Trophoblast cell (in vitro differentiated cells and primary cell): ENCODE measurements around the gene ASH1L.

Experiments
- DNase-seq, 2 donors: peaks; one replicate each; pipeline ENCODE4 v3.0.0-alpha.2; 2016
- H2AFZ ChIP-seq: 2 replicates; pipeline ENCODE4 v1.6.1; 2013; ENCODE audit warnings: low read length, moderate library complexity, mild to moderate bottlenecking; ENCODE audit not compliant: insufficient read depth, poor library complexity
- H2AK5ac ChIP-seq: 2 replicates; pipeline ENCODE4 v1.6.1; 2013; ENCODE audit warnings: mild to moderate bottlenecking, low read length
- H2BK120ac ChIP-seq: 2 replicates; pipeline ENCODE4 v1.6.1; 2013; ENCODE audit warnings: low read length, mild to moderate bottlenecking, moderate library complexity; ENCODE audit not compliant: insufficient read depth, poor library complexity
- H2BK12ac ChIP-seq: 2 replicates; pipeline ENCODE4 v1.6.1; 2013; ENCODE audit warnings: mild to moderate bottlenecking, low read length, moderate library complexity
- H2BK5ac ChIP-seq: 2 replicates; pipeline ENCODE4 v1.6.1; 2013; ENCODE audit warnings: low read length, low read depth, moderate library complexity, mild to moderate bottlenecking; ENCODE audit not compliant: poor library complexity
- H3K14ac ChIP-seq: 2 replicates; pipeline ENCODE4 v1.6.1; 2013; ENCODE audit warnings: mild to moderate bottlenecking, low read length
- H3K18ac ChIP-seq: 2 replicates; pipeline ENCODE4 v1.6.1; 2013; ENCODE audit warnings: mild to moderate bottlenecking, low read length
- H3K23ac ChIP-seq: 2 replicates; pipeline ENCODE4 v1.6.1; 2013; ENCODE audit warnings: low read length
- H3K27ac ChIP-seq: 2 replicates; pipeline ENCODE4 v1.5.1; 2013; ENCODE audit warnings: low read depth, mild to moderate bottlenecking, inconsistent platforms, low read length, moderate library complexity
- H3K27me3 ChIP-seq: 2 replicates; pipeline ENCODE4 v1.6.1; 2013; ENCODE audit warnings: inconsistent platforms, mild to moderate bottlenecking, low read length, moderate library complexity; ENCODE audit not compliant: insufficient read depth
- H3K36me3 ChIP-seq, 2 experiments: 1 replicate in 1 of 2; 2 replicates in 1 of 2; pipeline ENCODE4 v1.6.1; 2013; ENCODE audit warnings: low read length in 2 of 2, mild to moderate bottlenecking in 2 of 2, moderate library complexity in 1 of 2; ENCODE audit not compliant: insufficient read depth in 2 of 2, control insufficient read depth in 1 of 2
- H3K4ac ChIP-seq: 2 replicates; pipeline ENCODE4 v1.6.1; 2013; ENCODE audit warnings: low read depth, mild to moderate bottlenecking, low read length, moderate library complexity
- H3K4me1 ChIP-seq, 2 experiments: 1 replicate in 1 of 2; 2 replicates in 1 of 2; pipeline ENCODE4 v1.6.1; 2013; ENCODE audit warnings: low read length in 2 of 2, mild to moderate bottlenecking in 2 of 2, moderate library complexity in 1 of 2; ENCODE audit not compliant: insufficient read depth in 2 of 2, control insufficient read depth in 1 of 2
- H3K4me2 ChIP-seq: 2 replicates; pipeline ENCODE4 v1.6.1; 2013; ENCODE audit warnings: inconsistent platforms, mild to moderate bottlenecking, low read length, moderate library complexity
- H3K4me3 ChIP-seq: 2 replicates; pipeline ENCODE4 v1.5.1; 2013; ENCODE audit warnings: mild to moderate bottlenecking, low read depth, low read length, inconsistent platforms
- H3K79me1 ChIP-seq: one replicate; pipeline ENCODE4 v1.6.1; 2013; ENCODE audit warnings: low read length
- H3K79me2 ChIP-seq: 2 replicates; pipeline ENCODE4 v1.6.1; 2013; ENCODE audit warnings: low read length, mild to moderate bottlenecking; ENCODE audit not compliant: control insufficient read depth, insufficient read depth, poor library complexity
- H3K9ac ChIP-seq: 2 replicates; pipeline ENCODE4 v1.6.1; 2013; ENCODE audit warnings: mild to moderate bottlenecking, low read length
- H3K9me3 ChIP-seq: 2 replicates; pipeline ENCODE4 v1.6.1; 2013; ENCODE audit warnings: low read depth, mild to moderate bottlenecking, control low read depth, inconsistent platforms, low read length; ENCODE audit not compliant: insufficient read depth
- H4K12ac ChIP-seq: 2 replicates; pipeline ENCODE4 v1.6.1; 2013; ENCODE audit warnings: low read depth, mild to moderate bottlenecking, low read length, moderate library complexity
- H4K8ac ChIP-seq: 2 replicates; pipeline ENCODE4 v1.6.1; 2013; ENCODE audit warnings: low read depth, mild to moderate bottlenecking, low read length, moderate library complexity
- H4K91ac ChIP-seq: one replicate; pipeline ENCODE4 v1.6.1; 2013; ENCODE audit warnings: low read depth, mild to moderate bottlenecking, low read length, moderate library complexity
- WGBS: extraction: QIAGEN DNeasy Blood & Tissue Kit; methylation state at CpG from one replicate; pipeline ENCODE4 v1.1.7; 2013; ENCODE audit warnings: missing lambda C conversion rate; ENCODE audit not compliant: insufficient read length, insufficient coverage; ENCODE audit errors: extremely low coverage; 5-methylcytosine and 5-hydroxymethylcytosine counted together

ASH1L gene

DNA sequence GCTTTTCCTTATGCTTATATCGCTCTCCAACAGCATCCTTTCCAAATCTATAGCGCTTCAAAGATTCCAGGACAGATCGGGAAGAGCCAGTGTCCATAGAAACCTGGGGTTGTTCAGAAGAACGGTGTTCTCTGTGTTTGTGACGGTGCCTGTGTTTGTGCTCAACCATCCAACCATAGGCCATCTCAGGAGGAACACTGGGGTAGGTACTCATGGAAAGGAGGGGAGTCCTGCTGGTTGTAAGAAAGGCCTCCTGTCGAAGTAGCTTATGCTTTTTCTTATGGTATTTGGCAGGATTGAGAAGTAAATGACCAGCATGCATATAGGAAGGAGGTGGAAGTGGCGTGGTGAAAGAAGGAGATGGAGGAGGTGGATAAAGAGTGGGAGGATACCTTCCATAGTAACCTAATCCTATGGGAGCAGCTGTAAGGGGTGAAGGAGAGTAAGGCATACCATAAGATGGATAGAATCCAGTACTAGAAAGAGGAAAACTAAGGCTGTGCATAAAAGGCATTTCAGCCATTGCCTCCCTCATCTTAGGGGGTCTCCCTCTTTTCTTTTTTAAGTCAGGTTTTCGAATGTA lies 84.2 kb downstream of the ASH1L start:
- Histone ChIP-seq H3K79me2 (no peaks in the 10 kb centered on the region), H3K27ac (no peak overlapping the region), H3K18ac (no peak overlapping the region), H3K23ac (no peak overlapping the region), H3K79me1 (no peaks in the 10 kb centered on the region), H3K4me3 (no peak overlapping the region), H3K14ac (no peak overlapping the region), H2BK5ac (no peak overlapping the region), H4K8ac (no peak overlapping the region), H2AK5ac (no peak overlapping the region), H3K27me3 (no peaks in the 10 kb centered on the region), H3K4ac (no peak overlapping the region), H2BK120ac (no peak overlapping the region), H3K36me3 (peaks cover 0 to 13% of the 10 kb centered on the region in 2 experiments), H3K9ac (no peak overlapping the region), H4K12ac (no peak overlapping the region), H2AFZ (no peak overlapping the region), H3K9me3 (no peaks in the 10 kb centered on the region), H3K4me1 (no peaks in the 10 kb centered on the region), H4K91ac (no peak overlapping the region), H3K4me2 (no peak overlapping the region), H2BK12ac (no peak overlapping the region)
- no CpG with 5 or more reads among the region's 8 CpGs for WGBS
- DNase-seq = no peak

DNA sequence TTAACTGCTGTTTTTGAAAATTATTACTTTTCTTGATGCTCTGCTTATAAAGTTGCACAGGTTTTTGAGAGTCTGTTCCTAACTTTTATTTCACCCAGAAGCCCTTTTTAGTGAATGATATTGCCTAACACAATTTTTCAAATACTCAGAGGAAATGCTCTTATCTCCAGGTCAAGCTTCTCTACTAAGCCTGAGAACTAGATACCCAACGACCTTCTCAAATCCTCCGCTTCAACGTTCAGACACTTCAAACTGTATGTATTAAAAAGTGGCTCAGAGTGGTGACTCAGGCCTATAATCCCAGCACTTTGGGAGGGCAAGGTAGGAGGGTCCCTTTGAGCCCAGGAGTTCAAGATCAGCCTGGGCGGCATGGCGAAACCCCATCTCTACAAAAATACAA lies 88.5 kb downstream of the ASH1L start:
- H3K36me3 ChIP-seq = peaks cover 1 to 11% of the 10 kb centered on the region in 2 experiments
- no peak overlapping the region for H3K4me3 ChIP-seq
- H3K14ac ChIP-seq = no peak overlapping the region
- no peak overlapping the region for H2AK5ac ChIP-seq
- no peak overlapping the region for H2BK5ac ChIP-seq
- H3K4me2 ChIP-seq = no peak overlapping the region
- no peak overlapping the region for H3K9ac ChIP-seq
- H3K79me2 ChIP-seq = no peaks in the 10 kb centered on the region
- H3K4ac ChIP-seq = no peak overlapping the region
- H3K4me1 ChIP-seq = no peaks in the 10 kb centered on the region
- H3K27ac ChIP-seq = no peak overlapping the region
- peaks cover 1% of the 10 kb centered on the region for H3K9me3 ChIP-seq
- no peaks in the 10 kb centered on the region for H3K79me1 ChIP-seq
- no peak overlapping the region for H4K8ac ChIP-seq
- no peaks in the 10 kb centered on the region for H3K27me3 ChIP-seq
- no peak for DNase-seq
- no CpG with 5 or more reads among the region's 5 CpGs for WGBS
- no peak overlapping the region for H2AFZ ChIP-seq
- no peak overlapping the region for H2BK120ac ChIP-seq
- no peak overlapping the region for H3K18ac ChIP-seq
- no peak overlapping the region for H3K23ac ChIP-seq
- H4K91ac ChIP-seq = no peak overlapping the region
- H2BK12ac ChIP-seq = no peak overlapping the region
- no peak overlapping the region for H4K12ac ChIP-seq

DNA sequence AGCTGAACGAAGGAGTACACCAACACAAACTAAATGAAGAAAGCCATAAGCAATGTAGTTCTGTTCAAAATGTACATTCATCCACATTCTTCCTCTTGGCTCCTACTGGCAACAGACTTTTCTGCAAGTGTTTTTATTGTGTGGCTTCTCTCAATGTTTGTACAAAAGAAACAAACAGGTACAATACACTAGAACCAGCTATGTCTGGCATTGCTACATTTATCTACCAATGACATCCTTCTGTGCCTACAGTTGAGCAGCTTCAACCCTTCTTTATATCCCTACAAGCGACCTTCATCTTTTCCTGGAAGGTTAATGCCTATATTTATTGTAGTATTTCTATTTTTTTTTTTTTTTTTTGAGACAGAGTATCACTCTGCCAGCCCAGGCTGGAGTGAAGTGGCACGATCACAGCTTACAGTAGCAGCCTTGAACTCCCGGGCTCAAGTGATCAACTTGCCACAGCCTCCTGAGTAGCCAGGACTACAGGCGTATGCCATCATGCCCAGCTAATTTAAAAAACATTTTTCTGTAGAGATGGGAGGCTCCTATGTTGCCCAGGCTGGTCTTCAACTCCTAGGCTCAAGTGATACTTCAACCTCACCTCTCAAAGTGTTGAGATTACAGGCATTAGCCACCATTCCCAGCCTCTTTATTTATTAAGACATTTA lies 89.3 kb downstream of the ASH1L start:
- H3K14ac ChIP-seq = no peak overlapping the region
- H2BK5ac ChIP-seq = no peak overlapping the region
- H3K4ac ChIP-seq = no peak overlapping the region
- H3K79me1 ChIP-seq = no peaks in the 10 kb centered on the region
- no peaks in the 10 kb centered on the region for H3K27me3 ChIP-seq
- no peak overlapping the region for H2AFZ ChIP-seq
- H3K4me3 ChIP-seq = no peak overlapping the region
- WGBS = no CpG with 5 or more reads among the region's 5 CpGs
- no peak overlapping the region for H4K8ac ChIP-seq
- H3K36me3 ChIP-seq = peaks cover 1 to 10% of the 10 kb centered on the region in 2 experiments
- H3K9me3 ChIP-seq = peaks cover 1% of the 10 kb centered on the region
- no peak overlapping the region for H3K4me2 ChIP-seq
- H4K91ac ChIP-seq = no peak overlapping the region
- H3K9ac ChIP-seq = no peak overlapping the region
- no peaks in the 10 kb centered on the region for H3K4me1 ChIP-seq
- no peak overlapping the region for H4K12ac ChIP-seq
- H3K27ac ChIP-seq = no peak overlapping the region
- no peak overlapping the region for H2BK120ac ChIP-seq
- H2AK5ac ChIP-seq = no peak overlapping the region
- no peaks in the 10 kb centered on the region for H3K79me2 ChIP-seq
- no peak overlapping the region for H2BK12ac ChIP-seq
- no peak overlapping the region for H3K23ac ChIP-seq
- H3K18ac ChIP-seq = no peak overlapping the region
- no peak for DNase-seq

DNA sequence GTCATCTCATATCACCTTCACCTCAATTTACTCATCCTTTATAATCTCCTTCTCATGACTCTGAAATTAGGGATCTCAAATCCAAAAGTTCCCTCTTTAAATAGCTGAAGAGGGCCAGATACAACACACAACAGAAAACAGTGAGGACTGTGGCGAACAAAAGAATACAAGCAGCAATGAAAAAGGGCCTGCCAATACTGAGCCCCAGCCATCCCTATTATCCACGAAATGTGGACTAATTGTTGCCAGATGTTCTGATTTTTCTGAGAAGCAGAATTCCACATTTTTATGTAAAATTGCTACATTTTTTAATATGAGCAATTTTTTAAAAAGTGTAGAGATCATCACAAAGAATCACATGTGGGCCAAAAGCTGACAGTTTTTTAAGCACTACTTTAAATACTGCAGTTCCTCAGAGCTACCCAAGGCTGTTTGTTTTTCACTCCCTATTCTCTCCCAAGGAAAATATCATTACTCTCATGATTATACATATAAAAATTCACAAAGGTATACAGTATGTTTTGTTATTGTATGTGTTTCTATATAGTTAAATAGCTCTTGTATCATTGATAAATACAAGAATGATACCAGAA lies 90.0 kb downstream of the ASH1L start:
- no peaks in the 10 kb centered on the region for H3K79me1 ChIP-seq
- no peak overlapping the region for H3K18ac ChIP-seq

More for the DNA sequence above, 90.0 kb downstream of the ASH1L start:
- H3K27me3 ChIP-seq = no peaks in the 10 kb centered on the region
- no peak overlapping the region for H3K4me3 ChIP-seq
- no peak overlapping the region for H4K8ac ChIP-seq
- no peak overlapping the region for H3K4ac ChIP-seq
- H4K12ac ChIP-seq = no peak overlapping the region
- no peaks in the 10 kb centered on the region for H3K79me2 ChIP-seq
- no peak overlapping the region for H2AK5ac ChIP-seq
- no peak overlapping the region for H2BK120ac ChIP-seq
- no peak overlapping the region for H2BK12ac ChIP-seq
- H3K4me1 ChIP-seq = no peaks in the 10 kb centered on the region
- H3K9me3 ChIP-seq = peaks cover 1% of the 10 kb centered on the region
- no peak overlapping the region for H3K27ac ChIP-seq
- H3K23ac ChIP-seq = no peak overlapping the region
- H2BK5ac ChIP-seq = no peak overlapping the region
- H3K14ac ChIP-seq = no peak overlapping the region
- peaks cover 1 to 4% of the 10 kb centered on the region in 2 experiments for H3K36me3 ChIP-seq
- no peak for DNase-seq
- no peak overlapping the region for H4K91ac ChIP-seq
- H3K4me2 ChIP-seq = no peak overlapping the region
- no peak overlapping the region for H3K9ac ChIP-seq
- WGBS = no CpG with 5 or more reads among the region's 2 CpGs
- H2AFZ ChIP-seq = no peak overlapping the region
